Upper lobe of left lung (tissue), 4 donors: ENCODE measurements around the gene RRP7A.
"Not testable (repeated sequence)": the region's sequence is repeated elsewhere in the genome, so short reads cannot be mapped to it uniquely, and the experiment has no call there.

Experiments
- CTCF ChIP-seq, 6 experiments: fragments of 450-650 bp in 4 of 6; fragments of 200-600 bp in 2 of 6; sonication (generic) in 2 of 6; IDR thresholded peaks; one replicate each; pipeline ENCODE4 v1.5.1; 2016 to 2019; ENCODE audit warnings: antibody characterized with exemption in 6 of 6
- EP300 ChIP-seq, 4 donors: sonication (generic); formaldehyde crosslinking; IDR thresholded peaks; one replicate each; pipeline ENCODE4 v1.5.1; 2017; ENCODE audit warnings: antibody characterized with exemption in 4 of 4, control low read depth in 2 of 4
- POLR2A ChIP-seq, 4 donors: fragments of 450-650 bp; IDR thresholded peaks; one replicate each; pipeline ENCODE4 v1.5.1; 2016 to 2017; ENCODE audit warnings: antibody characterized with exemption in 4 of 4, mild to moderate bottlenecking in 2 of 4
- POLR2AphosphoS5 ChIP-seq, 2 donors: sonication (generic); formaldehyde crosslinking; IDR thresholded peaks; one replicate each; pipeline ENCODE4 v1.5.1; 2017; ENCODE audit warnings: antibody characterized with exemption in 2 of 2

- TF ChIP-seq CTCF, POLR2A, EP300, POLR2AphosphoS5 (IDR thresholded peaks at IDR 0.05): not testable (repeated sequence)
Observed at GRCh38 chr22:42548126-42548525, 28.5 kb upstream of the RRP7A start.
